HL-60 (cell line): Measurements from ENCODE around the gene LRP1-AS.

Experiments
- CTCF ChIP-seq: IDR thresholded peaks from one replicate; pipeline ENCODE4 v1.5.1; 2011; ENCODE audit warnings: low read length, control low read depth, inconsistent platforms; ENCODE audit not compliant: insufficient read depth
- POLR2AphosphoS5 ChIP-seq: IDR thresholded peaks from 2 replicates; pipeline ENCODE4 v1.6.1; 2012; ENCODE audit warnings: low read depth
- TF ChIP-seq, protein P1 (sequence below): IDR thresholded peaks from 2 replicates; pipeline ENCODE4 v1.6.1; 2012; ENCODE audit warnings: low read depth; ENCODE audit not compliant: insufficient replicate concordance

DNA sequence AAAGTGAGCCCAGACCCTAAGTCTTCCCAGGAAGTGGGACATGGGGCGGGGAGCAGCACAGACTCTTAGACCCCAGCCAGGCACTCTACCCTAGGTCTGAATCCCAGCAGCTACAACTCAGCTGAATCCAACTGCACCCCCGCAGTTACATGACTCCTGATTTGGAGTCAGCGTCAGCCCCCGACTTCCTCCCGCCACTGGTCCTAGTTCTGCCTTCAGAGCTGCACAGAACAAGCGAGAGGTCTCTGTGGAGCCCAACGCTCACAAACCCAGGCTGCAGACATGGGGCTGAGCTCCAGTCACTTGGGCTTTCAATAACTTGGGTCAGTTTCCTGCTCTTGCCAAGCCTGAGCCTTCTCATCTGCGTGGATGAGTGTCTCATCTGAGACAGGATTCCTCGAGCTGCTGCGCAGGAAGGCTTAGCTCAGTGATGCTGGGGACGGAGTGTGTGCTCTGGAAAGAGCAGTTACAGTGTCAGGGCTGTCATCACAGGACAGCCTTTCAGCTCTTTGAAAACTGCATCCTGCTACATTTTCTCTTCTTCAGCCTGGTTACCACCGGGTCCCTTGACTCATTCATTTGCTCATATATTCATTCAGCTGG is 38.6 kb upstream of the LRP1-AS start:
- TF ChIP-seq CTCF = no peak
- TF ChIP-seq POLR2AphosphoS5 = no peak
- TF ChIP-seq, protein P1, sequence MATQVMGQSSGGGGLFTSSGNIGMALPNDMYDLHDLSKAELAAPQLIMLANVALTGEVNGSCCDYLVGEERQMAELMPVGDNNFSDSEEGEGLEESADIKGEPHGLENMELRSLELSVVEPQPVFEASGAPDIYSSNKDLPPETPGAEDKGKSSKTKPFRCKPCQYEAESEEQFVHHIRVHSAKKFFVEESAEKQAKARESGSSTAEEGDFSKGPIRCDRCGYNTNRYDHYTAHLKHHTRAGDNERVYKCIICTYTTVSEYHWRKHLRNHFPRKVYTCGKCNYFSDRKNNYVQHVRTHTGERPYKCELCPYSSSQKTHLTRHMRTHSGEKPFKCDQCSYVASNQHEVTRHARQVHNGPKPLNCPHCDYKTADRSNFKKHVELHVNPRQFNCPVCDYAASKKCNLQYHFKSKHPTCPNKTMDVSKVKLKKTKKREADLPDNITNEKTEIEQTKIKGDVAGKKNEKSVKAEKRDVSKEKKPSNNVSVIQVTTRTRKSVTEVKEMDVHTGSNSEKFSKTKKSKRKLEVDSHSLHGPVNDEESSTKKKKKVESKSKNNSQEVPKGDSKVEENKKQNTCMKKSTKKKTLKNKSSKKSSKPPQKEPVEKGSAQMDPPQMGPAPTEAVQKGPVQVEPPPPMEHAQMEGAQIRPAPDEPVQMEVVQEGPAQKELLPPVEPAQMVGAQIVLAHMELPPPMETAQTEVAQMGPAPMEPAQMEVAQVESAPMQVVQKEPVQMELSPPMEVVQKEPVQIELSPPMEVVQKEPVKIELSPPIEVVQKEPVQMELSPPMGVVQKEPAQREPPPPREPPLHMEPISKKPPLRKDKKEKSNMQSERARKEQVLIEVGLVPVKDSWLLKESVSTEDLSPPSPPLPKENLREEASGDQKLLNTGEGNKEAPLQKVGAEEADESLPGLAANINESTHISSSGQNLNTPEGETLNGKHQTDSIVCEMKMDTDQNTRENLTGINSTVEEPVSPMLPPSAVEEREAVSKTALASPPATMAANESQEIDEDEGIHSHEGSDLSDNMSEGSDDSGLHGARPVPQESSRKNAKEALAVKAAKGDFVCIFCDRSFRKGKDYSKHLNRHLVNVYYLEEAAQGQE = no peak
